HG03196 (cell line): Measurements from ENCODE around the gene SFXN5.

ENCODE experiments used
- ATAC-seq: cut with Tn5 transposase; IDR thresholded peaks from one replicate; pipeline ENCODE4 v1.9.1; 2021; ENCODE audit not compliant: unreplicated experiment

SFXN5 gene

GRCh38 chr2:72959995-72960981, 111.2 kb downstream of the SFXN5 start:
- no peak for ATAC-seq

- no peak for ATAC-seq
These were observed 112.0 kb downstream of the SFXN5 start for GRCh38 chr2:72959554-72959953.

- no peak for ATAC-seq
These were observed 112.7 kb downstream of the SFXN5 start for GRCh38 chr2:72958542-72959385.

GRCh38 chr2:72956936-72957335, 114.6 kb downstream of the SFXN5 start:
- no peak for ATAC-seq

GRCh38 chr2:72956050-72956395, 115.5 kb downstream of the SFXN5 start:
- ATAC-seq: no peak

GRCh38 chr2:72955228-72956049, 116.1 kb downstream of the SFXN5 start:
- no peak for ATAC-seq

- ATAC-seq: no peak
These were observed 116.9 kb downstream of the SFXN5 start for GRCh38 chr2:72954376-72955227.

GRCh38 chr2:72953976-72954375, 117.5 kb downstream of the SFXN5 start:
- ATAC-seq: no peak

- no peak for ATAC-seq
These were observed 118.0 kb downstream of the SFXN5 start for GRCh38 chr2:72953528-72953927.

GRCh38 chr2:72952961-72953360, 118.6 kb downstream of the SFXN5 start:
- no peak for ATAC-seq

GRCh38 chr2:72952110-72952823, 119.2 kb downstream of the SFXN5 start:
- ATAC-seq: no peak

GRCh38 chr2:72951303-72952095, 120.0 kb downstream of the SFXN5 start:
- no peak for ATAC-seq

- no peak for ATAC-seq
These were observed 120.8 kb downstream of the SFXN5 start for GRCh38 chr2:72950558-72951255.

GRCh38 chr2:72949642-72950041, 121.9 kb downstream of the SFXN5 start:
- no peak for ATAC-seq

GRCh38 chr2:72949045-72949444, 122.5 kb downstream of the SFXN5 start:
- ATAC-seq: no peak

GRCh38 chr2:72947952-72948830, 123.3 kb downstream of the SFXN5 start:
- no peak for ATAC-seq

GRCh38 chr2:72946466-72946865, 125.0 kb downstream of the SFXN5 start:
- ATAC-seq: no peak
